ENCODE data around the gene SP110.
"Not testable (repeated sequence)": the region's sequence is repeated elsewhere in the genome, so short reads cannot be mapped to it uniquely, and the experiment has no call there.

DNA sequence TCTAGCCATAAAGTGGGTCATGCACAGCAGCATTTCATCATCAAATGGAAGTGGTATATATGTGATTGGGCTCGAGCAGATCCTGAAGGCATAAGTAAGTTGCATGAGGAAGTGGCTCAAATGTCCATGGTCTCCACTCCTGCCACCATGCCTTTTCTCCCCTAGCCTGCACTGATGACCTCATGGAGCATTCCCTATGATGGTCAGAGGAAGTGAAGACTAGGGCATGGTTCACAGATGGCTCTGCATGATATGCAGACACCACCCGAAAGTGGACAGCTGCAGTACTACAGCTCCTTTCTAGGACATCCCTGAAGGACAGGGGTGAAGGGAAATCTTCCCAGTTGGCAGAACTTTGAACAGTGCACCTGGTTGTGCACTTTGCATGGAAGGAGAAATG is 99.4 kb downstream of the SP110 start:
- TF ChIP-seq, protein P1, sequence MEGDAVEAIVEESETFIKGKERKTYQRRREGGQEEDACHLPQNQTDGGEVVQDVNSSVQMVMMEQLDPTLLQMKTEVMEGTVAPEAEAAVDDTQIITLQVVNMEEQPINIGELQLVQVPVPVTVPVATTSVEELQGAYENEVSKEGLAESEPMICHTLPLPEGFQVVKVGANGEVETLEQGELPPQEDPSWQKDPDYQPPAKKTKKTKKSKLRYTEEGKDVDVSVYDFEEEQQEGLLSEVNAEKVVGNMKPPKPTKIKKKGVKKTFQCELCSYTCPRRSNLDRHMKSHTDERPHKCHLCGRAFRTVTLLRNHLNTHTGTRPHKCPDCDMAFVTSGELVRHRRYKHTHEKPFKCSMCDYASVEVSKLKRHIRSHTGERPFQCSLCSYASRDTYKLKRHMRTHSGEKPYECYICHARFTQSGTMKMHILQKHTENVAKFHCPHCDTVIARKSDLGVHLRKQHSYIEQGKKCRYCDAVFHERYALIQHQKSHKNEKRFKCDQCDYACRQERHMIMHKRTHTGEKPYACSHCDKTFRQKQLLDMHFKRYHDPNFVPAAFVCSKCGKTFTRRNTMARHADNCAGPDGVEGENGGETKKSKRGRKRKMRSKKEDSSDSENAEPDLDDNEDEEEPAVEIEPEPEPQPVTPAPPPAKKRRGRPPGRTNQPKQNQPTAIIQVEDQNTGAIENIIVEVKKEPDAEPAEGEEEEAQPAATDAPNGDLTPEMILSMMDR (conservative IDR thresholded peaks at IDR 0.05; ENCODE audit: low read depth, low read length), result not testable (repeated sequence)
- not testable (repeated sequence) for TF ChIP-seq POLR2A (IDR thresholded peaks at IDR 0.05; ENCODE audit: low read depth, low read length); CEBPB (IDR thresholded peaks at IDR 0.05; ENCODE audit: low read depth, low read length); CHD1 (IDR thresholded peaks at IDR 0.05; ENCODE audit: low read depth, low read length); BHLHE40 (IDR thresholded peaks at IDR 0.05; ENCODE audit: low read depth, low read length); RAD21 (IDR thresholded peaks at IDR 0.05; ENCODE audit: low read length); MAZ (IDR thresholded peaks at IDR 0.05; ENCODE audit: borderline replicate concordance, low read depth, low read length)
- TF ChIP-seq, protein P2, sequence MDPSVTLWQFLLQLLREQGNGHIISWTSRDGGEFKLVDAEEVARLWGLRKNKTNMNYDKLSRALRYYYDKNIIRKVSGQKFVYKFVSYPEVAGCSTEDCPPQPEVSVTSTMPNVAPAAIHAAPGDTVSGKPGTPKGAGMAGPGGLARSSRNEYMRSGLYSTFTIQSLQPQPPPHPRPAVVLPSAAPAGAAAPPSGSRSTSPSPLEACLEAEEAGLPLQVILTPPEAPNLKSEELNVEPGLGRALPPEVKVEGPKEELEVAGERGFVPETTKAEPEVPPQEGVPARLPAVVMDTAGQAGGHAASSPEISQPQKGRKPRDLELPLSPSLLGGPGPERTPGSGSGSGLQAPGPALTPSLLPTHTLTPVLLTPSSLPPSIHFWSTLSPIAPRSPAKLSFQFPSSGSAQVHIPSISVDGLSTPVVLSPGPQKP (IDR thresholded peaks at IDR 0.05; ENCODE audit: borderline replicate concordance, low read depth, low read length), result not testable (repeated sequence)
